ENCODE results near the gene CALHM5.
A peak's percentile ranks its signal among the peaks of the same experiment; 100 is the strongest.

Gene CALHM5

GRCh38 chr6:116550796-116551195, 39.4 kb downstream of the CALHM5 start:
- DNase-seq (ENCODE audit: low read depth): no peak

- DNase-seq (ENCODE audit: low read depth): no peak
Observed at GRCh38 chr6:116553451-116553850, 42.0 kb downstream of the CALHM5 start, which contains the start of gene CALHM4. Gene CALHM4 (plus strand): TSS chr6:116553751. CDS start chr6:116553794, 43 bp downstream.

- DNase-seq (ENCODE audit: low read depth): peak; percentile 70
Observed at GRCh38 chr6:116556065-116556464, 44.6 kb downstream of the CALHM5 start.

- DNase-seq (ENCODE audit: low read depth): no peak
Observed at GRCh38 chr6:116556814-116557415, 45.5 kb downstream of the CALHM5 start.

GRCh38 chr6:116557893-116558292, 46.5 kb downstream of the CALHM5 start:
- peak; percentile 90 for DNase-seq (ENCODE audit: low read depth)

GRCh38 chr6:116560130-116560529, 48.7 kb downstream of the CALHM5 start:
- no peak for DNase-seq (ENCODE audit: low read depth)

- DNase-seq (ENCODE audit: low read depth): no peak
Observed at GRCh38 chr6:116561377-116562018, 50.1 kb downstream of the CALHM5 start.

- no peak for DNase-seq (ENCODE audit: low read depth)
Observed at GRCh38 chr6:116562019-116562403, 50.6 kb downstream of the CALHM5 start.

- DNase-seq (ENCODE audit: low read depth): no peak
Observed at GRCh38 chr6:116562614-116563013, 51.2 kb downstream of the CALHM5 start.

GRCh38 chr6:116563830-116564229, 52.4 kb downstream of the CALHM5 start:
- DNase-seq (ENCODE audit: low read depth): no peak

- DNase-seq (ENCODE audit: low read depth): no peak
Observed at GRCh38 chr6:116564311-116564710, 52.9 kb downstream of the CALHM5 start.

GRCh38 chr6:116564921-116565872, 53.8 kb downstream of the CALHM5 start:
- DNase-seq (ENCODE audit: low read depth): no peak

- DNase-seq (ENCODE audit: low read depth): no peak
Observed at GRCh38 chr6:116568111-116568510, 56.7 kb downstream of the CALHM5 start.

GRCh38 chr6:116568821-116569755, 57.6 kb downstream of the CALHM5 start:
- DNase-seq (ENCODE audit: low read depth): no peak

- peak; percentile 96 for DNase-seq (ENCODE audit: low read depth)
Observed at GRCh38 chr6:116570856-116571682, 59.6 kb downstream of the CALHM5 start, which contains the start of gene RWDD1. Gene RWDD1 (plus strand): TSS chr6:116571504. CDS start chr6:116571583, 79 bp downstream.

- DNase-seq (ENCODE audit: low read depth): no peak
Observed at GRCh38 chr6:116571683-116572000, 60.2 kb downstream of the CALHM5 start.

- DNase-seq (ENCODE audit: low read depth): no peak
Observed at GRCh38 chr6:116572162-116572561, 60.7 kb downstream of the CALHM5 start.

Data from GM04503 (cell line).